Tibial nerve (tissue), 4 donors: ENCODE data around the gene CRYGS.

Source experiments
- CTCF ChIP-seq, 5 experiments: fragments of 200-600 bp in 3 of 5; fragments of 450-650 bp in 2 of 5; sonication (generic) in 3 of 5; IDR thresholded peaks; one replicate each; pipeline ENCODE4 v1.5.1; 2016 to 2019; ENCODE audit warnings: antibody characterized with exemption in 5 of 5, mild to moderate bottlenecking in 3 of 5, moderate library complexity in 2 of 5
- EP300 ChIP-seq, 2 donors: sonication (generic); formaldehyde crosslinking; IDR thresholded peaks; one replicate each; pipeline ENCODE4 v1.6.1; 2017; ENCODE audit warnings: antibody characterized with exemption in 2 of 2, mild to moderate bottlenecking in 1 of 2
- POLR2A ChIP-seq, 2 donors: fragments of 450-650 bp; IDR thresholded peaks; one replicate each; pipeline ENCODE4 v1.6.1; 2017; ENCODE audit warnings: antibody characterized with exemption in 2 of 2, mild to moderate bottlenecking in 2 of 2, moderate library complexity in 2 of 2

DNA sequence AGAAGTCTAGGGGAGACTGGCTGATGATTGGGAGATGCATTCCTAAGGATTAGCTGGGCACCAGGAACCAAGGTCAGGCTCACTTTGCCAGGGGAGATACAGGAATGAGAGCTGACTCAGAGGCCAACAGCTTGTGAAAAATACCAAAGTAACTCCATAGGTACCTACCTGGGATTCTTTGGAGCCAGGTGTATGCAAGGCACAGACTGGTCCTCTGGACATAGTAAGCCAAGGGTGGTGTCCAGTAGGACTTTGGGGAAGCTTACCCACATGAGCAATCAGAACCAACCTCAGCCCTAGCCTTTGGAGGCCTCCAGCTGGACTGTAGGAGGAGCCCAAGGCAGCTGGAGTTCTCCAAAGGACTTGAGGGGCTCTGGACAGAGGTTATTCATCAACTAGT is 47.5 kb downstream of the CRYGS start:
- no peak for TF ChIP-seq CTCF (IDR thresholded peaks at IDR 0.05)
- no peak for TF ChIP-seq EP300 (IDR thresholded peaks at IDR 0.05)
- TF ChIP-seq POLR2A (IDR thresholded peaks at IDR 0.05): no peak
